Activated CD4-positive, alpha-beta memory T cell treated with anti-CD3 and anti-CD28 coated beads, Interleukin-2, amount 10 ng/mL, durations not matched to agents 7 days and 5 days (primary cell): Measurements from ENCODE around the gene ERFL. TPM values are rescaled to one million over a fixed set of nuclear protein-coding genes. Genes with fewer than 3 reads are reported as not detected.

Experiments
- CTCF ChIA-PET: fragments of 350-600 bp; sonication (Branson Sonifier 250); formaldehyde crosslinking; loops from one replicate; lab custom pipeline; 2021; ENCODE audit warnings: antibody characterized with exemption, inconsistent platforms; lab: Charles Lee
- POLR2A ChIA-PET: fragments of 350-600 bp; sonication (Branson Sonifier 250); formaldehyde crosslinking; loops from one replicate; lab custom pipeline; 2021; ENCODE audit warnings: antibody characterized with exemption; lab: Charles Lee
- DNase-seq: peaks from one replicate; pipeline ENCODE4 v3.0.0-alpha.2; 2020
- H3K27ac Mint-ChIP-seq: one replicate; pipeline ENCODE4 v1.8.0; 2021; ENCODE audit warnings: mild to moderate bottlenecking, mixed read lengths
- H3K27me3 Mint-ChIP-seq: one replicate; pipeline ENCODE4 v1.8.0; 2021; ENCODE audit warnings: mixed read lengths
- H3K36me3 Mint-ChIP-seq: one replicate; pipeline ENCODE4 v1.8.0; 2021; ENCODE audit warnings: low read depth, mixed read lengths
- H3K4me1 Mint-ChIP-seq: one replicate; pipeline ENCODE4 v1.8.0; 2021; ENCODE audit warnings: mixed read lengths
- H3K4me3 Mint-ChIP-seq: one replicate; pipeline ENCODE4 v1.8.0; 2021; ENCODE audit warnings: mild to moderate bottlenecking, mixed read lengths
- H3K9me3 Mint-ChIP-seq: one replicate; pipeline ENCODE4 v1.8.0; 2021; ENCODE audit warnings: mixed read lengths
- total RNA-seq, 2 experiments: library from RNA; stranded (reverse); gene quantifications; one replicate each; pipeline ENCODE4 v1.2.3, GENCODE V29; 2021

Gene ERFL
- total RNA-seq, 2 experiments from 2014 or later, result 1.5 to 1.7 TPM

DNA sequence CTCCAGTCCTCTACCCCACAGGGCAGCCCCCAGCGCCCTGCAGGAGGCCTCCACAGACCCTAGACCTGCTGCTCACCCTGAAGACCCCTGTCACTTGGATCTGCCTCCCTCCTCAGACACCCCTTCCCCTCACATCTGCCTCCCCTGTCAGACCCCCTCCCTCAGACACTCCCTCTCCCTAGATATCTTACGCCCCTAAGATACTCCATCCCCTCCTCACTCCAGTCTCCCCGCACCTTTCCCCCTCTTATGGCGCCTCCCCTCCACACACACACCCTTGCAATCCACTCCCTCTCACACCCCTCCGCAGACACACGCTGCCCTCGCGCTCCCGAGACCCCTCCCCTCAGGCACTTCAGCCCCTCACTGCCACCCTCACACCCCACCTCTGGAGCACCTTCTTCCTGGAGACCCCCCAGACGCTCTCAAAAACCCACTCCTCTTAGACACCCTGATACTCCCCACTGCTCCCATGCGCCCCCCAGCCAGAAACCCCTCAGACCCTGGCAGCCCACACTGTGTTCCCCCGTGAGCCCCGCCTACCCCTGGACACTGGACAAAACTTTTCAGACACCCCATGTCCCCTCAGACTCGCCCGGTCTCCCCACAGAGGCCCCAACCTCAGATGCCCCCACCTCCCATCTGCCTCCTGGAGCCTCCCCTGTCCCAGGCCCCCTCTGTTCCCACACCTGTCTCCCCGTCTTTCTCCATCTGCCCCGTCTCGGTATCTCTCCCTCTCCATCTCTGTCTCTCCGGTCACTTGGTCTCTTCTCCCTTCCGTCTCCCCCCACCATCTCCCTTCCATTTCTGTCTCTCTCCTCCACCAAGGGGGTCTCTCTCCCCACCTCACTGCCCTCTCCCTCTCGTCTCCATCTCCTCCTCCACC lies 14.5 kb downstream of the ERFL start:
- Mint-ChIP-seq H3K36me3 (peaks cover 19% of the 10 kb centered on the region), H3K27me3 (peaks cover 39% of the 10 kb centered on the region), H3K27ac (no peak overlapping the region), H3K9me3 (no peaks in the 10 kb centered on the region), H3K4me1 (peaks cover 13% of the 10 kb centered on the region), H3K4me3 (no peak overlapping the region)
- no peak for DNase-seq
- POLR2A ChIA-PET, result no interaction called here
- CTCF ChIA-PET, result no interaction called here

DNA sequence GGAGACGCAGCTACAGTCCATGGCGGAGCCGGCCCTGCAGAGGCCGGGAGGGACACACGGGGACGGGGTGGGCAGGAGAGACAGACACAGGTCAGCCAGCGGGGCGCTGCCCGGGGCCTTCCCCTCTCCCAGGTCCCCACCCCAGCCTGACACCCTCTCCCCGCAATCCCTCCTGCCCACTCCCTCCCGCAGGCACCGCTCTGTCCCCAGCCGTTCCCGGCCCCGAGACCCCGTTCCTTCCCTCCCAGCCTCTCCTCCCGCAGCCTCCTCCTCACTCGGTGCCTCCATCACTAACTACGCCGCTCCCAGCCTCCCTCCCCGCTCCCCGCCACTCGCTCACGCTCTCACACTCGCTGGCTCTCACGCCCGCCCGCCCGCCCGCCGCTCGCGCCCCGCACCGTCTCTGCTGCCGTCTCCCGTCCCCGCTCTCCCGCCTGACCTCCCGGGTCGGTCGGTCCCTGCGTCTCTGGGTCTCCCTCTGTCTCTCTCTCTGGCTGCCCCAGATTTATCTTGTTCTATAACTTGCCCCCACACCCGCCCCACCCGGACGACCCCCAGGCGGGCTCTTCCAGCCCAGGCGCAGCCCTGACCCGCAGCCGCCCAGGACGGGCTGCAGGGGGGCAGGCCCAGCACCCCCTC lies 15.2 kb downstream of the ERFL start:
- ChIA-PET POLR2A (interaction anchor here (1.9 to 2.4 kb wide), 3 partner anchors 10 to 36 kb away, joined by 4 to 8 read pairs (median 7); partner anchors contain the start of gene CD79A), CTCF (no interaction called here)
- Mint-ChIP-seq H3K27ac (no peak overlapping the region), H3K4me1 (peaks cover 13% of the 10 kb centered on the region), H3K36me3 (peaks cover 21% of the 10 kb centered on the region), H3K4me3 (no peak overlapping the region), H3K27me3 (peaks cover 39% of the 10 kb centered on the region), H3K9me3 (no peaks in the 10 kb centered on the region)
- DNase-seq, result no peak

DNA sequence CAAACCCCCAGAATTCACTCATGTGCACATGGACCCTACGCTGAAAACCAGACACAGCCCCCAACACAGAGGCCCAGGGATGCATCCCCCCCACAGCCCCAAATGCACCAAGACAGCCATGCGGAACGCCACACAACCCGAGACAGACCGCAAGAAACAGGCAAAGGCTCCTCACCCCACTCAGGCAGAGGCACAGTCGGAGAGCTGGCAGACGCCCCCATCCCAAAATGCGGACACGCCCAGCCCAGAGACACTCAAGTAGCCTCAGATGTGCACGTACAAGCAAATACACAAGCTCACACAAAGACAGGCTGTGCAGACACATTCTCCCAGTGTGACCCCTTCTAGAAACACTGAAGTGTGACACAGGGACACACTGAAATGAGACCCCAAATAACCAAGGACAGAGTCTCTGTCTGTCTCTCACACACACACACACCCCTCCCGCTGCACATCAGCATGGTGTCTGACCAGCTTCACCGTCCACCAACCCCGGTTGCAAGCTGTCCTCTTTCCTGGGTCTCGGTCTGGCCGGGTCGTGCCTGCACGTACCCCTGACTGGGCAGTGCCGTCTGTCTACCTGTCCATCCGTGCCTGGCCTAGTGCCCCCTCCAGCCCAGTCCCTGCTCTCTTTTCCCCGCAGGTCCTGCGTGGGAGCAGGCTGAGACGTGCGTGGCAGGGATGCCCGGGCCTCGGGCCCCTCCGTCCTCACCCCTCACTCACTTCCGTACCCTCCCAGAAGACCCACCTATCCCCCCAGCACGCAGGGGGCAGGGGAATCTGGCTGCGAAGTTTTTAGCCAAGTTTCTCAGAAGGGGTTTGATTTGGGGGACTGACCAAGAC lies 16.1 kb downstream of the ERFL start:
- no peak for DNase-seq
- Mint-ChIP-seq H3K4me1 (peaks cover 15% of the 10 kb centered on the region), H3K9me3 (no peaks in the 10 kb centered on the region), H3K27ac (no peak overlapping the region), H3K27me3 (peaks cover 39% of the 10 kb centered on the region), H3K4me3 (no peak overlapping the region), H3K36me3 (peaks cover 24% of the 10 kb centered on the region)
- ChIA-PET POLR2A (interaction anchor here (0.8 to 15.7 kb wide), 11 partner anchors 10 to 52 kb away, joined by 4 to 166 read pairs (median 8); partner anchors contain the start of genes ARHGEF1, CD79A and RPS19), CTCF (interaction anchor here (1.2 kb wide), 1 partner anchor 24 kb away, joined by 3 read pairs; no protein-coding TSS in a partner anchor)

DNA sequence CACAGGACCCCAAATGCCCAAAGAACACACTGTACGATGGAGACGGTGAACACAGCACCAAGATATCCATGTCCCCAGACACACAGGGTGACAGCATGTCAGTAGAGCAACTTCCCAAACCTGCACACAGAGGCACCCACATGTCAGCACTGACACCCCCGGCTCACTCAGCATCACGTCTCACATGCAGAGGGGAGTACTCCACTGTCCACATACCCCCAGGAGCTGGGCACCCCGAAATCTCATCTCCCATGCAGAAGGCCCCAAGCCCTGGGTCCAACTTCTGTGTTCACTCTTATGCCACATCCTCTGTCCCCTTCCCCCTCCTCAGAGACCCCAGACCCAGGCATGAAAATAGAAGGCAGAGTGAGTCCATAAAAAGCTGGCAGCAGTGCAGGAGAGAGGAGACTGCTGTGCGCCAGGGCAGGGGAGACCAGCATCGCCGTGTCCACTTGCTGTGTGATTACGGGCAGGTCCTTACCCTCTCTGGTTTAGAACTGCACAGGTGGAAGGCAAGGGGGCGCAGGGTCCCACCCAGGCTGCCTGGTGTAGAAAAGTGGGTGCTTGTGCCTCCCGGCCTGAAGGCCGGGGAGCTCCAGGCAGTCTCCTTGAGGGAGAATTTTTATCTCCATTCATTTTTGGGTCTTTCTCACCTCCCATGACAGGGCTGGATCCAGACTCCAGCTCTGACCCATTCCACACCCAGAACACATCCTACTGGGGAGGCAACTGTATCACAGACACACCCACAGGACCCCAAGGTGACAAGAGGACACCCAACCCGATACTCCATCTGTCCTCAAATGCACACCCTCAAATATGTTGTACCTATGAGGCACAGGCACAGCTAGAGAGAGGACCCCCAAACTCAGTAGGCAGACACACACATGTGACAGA lies 17.0 kb downstream of the ERFL start:
- Mint-ChIP-seq H3K27me3 (peaks cover 39% of the 10 kb centered on the region), H3K4me3 (no peak overlapping the region), H3K36me3 (peaks cover 30% of the 10 kb centered on the region), H3K4me1 (peaks cover 17% of the 10 kb centered on the region), H3K27ac (peak overlapping the region; percentile 41), H3K9me3 (no peaks in the 10 kb centered on the region)
- no peak for DNase-seq
- CTCF ChIA-PET, result interaction anchor here (1.2 kb wide), 1 partner anchor 23 kb away, joined by 3 read pairs; no protein-coding TSS in a partner anchor
- POLR2A ChIA-PET, result interaction anchor here (0.8 to 15.7 kb wide), 11 partner anchors 9 to 51 kb away, joined by 4 to 166 read pairs (median 8); partner anchors contain the start of genes ARHGEF1, CD79A and RPS19

DNA sequence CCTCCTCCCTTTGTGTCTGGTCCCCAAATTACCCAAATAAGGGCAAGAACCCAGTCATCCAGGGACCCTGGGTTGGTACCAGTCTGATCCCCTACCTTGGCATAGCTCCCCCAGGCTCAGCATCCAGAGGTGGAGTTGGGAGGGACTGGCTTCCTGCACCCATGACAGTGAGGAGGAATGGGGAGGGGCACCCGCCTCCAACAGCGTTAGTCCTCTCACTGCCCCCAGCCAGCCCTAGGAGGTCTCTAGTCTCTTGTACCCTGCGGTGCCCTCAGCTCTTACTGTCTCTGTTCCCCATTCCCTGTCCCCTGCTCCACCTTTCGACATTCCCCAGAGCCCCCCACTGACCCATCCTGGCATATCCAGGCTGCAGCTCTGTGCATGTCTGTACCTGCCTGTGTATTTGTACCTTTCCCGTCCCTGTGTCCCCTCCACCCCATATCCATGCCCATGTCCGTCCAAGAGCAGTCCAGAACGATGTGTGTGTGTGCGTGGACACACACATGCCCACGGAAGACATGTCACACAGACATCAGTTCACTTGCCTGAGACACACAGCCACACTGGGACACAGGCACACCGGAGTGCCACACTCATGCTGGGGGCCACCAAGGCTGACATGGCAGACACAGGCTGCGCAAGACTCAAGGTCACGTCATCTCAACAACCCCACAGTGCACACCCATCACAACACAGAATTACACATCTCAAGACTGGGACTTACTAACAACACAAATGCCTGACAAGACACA lies 17.8 kb downstream of the ERFL start:
- peaks cover 21% of the 10 kb centered on the region for H3K4me1 Mint-ChIP-seq
- no peaks in the 10 kb centered on the region for H3K9me3 Mint-ChIP-seq
- ChIA-PET CTCF (no interaction called here), POLR2A (interaction anchor here (1.8 to 15.7 kb wide), 8 partner anchors 8 to 50 kb away, joined by 6 to 166 read pairs (median 9); partner anchors contain the start of genes ARHGEF1, CD79A and RPS19)
- peaks cover 38% of the 10 kb centered on the region for H3K36me3 Mint-ChIP-seq
- no peak for DNase-seq
- no peak overlapping the region for H3K4me3 Mint-ChIP-seq
- peak overlapping the region; percentile 41 for H3K27ac Mint-ChIP-seq
- peaks cover 39% of the 10 kb centered on the region for H3K27me3 Mint-ChIP-seq

DNA sequence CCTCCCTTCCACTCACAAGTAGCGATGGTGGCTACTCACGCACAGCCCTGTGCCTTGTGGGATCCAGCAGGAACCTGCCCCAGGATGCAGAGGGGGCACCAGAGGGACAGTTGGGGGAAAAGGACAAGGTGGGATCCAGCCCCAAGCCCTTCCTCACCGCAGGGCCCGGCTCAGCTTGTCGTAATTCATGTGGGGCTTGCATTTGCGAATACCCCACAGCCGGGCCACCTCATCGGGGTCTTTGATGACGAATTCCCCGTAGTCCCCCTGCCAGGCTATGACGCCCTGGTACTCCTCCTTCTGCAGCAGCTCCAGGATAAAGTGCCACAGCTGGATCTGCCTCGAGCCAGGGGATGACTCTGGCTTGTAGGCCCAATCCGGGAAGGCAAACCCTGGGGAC lies 18.5 kb downstream of the ERFL start:
- POLR2A ChIA-PET, result interaction anchor here (1.2 to 15.7 kb wide), 3 partner anchors 22 to 37 kb away, joined by 3 to 166 read pairs (median 26); partner anchors contain the start of gene ARHGEF1
- Mint-ChIP-seq H3K4me3 (no peak overlapping the region), H3K27me3 (peaks cover 37% of the 10 kb centered on the region), H3K9me3 (no peaks in the 10 kb centered on the region), H3K27ac (no peak overlapping the region), H3K36me3 (peaks cover 45% of the 10 kb centered on the region), H3K4me1 (peaks cover 23% of the 10 kb centered on the region)
- CTCF ChIA-PET, result no interaction called here
- no peak for DNase-seq

DNA sequence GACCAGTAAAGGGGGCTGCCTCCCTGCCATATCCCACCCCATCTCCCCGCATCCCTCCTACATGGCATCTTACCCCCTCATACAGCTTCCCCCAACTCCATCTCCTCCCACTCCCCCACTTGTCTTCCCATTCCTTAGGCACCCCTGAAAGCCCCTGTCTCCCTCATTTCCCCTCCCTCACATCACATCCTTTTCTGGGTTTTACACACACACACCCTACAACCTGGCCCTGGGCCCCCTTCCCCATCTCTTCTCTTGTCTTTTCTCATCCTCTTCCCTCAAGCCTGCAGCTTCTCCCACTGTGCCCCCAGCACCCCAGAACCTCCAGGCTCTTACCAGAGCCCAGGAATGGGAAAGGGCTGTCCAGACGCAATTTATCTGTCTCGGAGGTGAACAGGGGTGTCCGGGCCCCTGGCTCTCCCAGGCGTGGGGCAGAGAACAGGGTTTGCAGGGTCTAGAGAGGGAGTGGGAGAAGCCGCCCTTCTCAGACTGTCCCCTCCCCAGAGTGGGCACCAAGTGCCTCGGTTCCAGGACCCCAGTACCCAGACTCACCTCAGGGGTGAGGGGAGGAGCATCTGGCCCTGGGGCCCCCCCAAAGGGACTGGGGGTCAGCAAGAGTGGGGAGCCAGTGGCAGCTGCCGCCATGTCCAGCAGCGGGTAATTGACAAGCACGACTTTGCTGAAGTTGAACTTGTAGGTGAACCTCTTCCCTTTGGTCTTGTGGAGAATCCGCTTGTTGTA lies 19.4 kb downstream of the ERFL start:
- Mint-ChIP-seq H3K27ac (no peak overlapping the region), H3K36me3 (peaks cover 53% of the 10 kb centered on the region), H3K4me3 (no peak overlapping the region), H3K9me3 (no peaks in the 10 kb centered on the region), H3K4me1 (peaks cover 24% of the 10 kb centered on the region), H3K27me3 (peaks cover 32% of the 10 kb centered on the region)
- ChIA-PET POLR2A (interaction anchor here (0.9 to 15.7 kb wide), 5 partner anchors 19 to 49 kb away, joined by 3 to 166 read pairs (median 10); partner anchors contain the start of genes ARHGEF1, ERFL and RPS19), CTCF (no interaction called here)
- DNase-seq, result no peak

DNA sequence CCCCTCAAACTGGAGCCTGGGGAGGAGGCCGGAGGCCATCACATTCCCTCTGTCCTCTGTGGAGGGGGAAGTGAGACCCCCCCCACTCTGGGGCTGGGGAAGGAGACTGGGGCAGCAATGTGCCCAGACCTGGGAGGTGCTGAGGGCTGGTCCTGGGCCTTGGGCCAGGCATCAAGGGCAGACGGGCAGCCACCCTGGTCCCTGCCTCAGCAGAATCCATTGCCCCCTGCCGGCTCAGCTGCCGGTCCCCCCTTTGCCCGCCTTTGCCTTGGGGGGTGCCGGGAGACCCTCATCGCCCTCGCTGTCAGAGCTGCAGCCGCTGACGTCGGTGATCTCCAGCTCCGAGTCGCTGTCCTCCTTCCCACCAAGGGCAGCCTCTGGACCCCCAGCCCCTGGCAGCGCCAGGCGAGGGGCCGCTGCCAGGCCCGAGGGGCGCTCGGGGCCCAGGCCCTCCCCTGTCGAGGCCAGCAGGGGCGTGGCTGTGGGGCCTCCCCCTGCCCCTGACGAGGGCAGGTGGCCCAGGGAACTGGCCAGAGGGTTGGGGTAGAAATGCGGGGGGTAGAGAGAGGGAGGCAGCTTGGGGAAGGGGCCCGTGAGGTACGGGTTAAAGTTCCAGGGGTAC lies 20.1 kb downstream of the ERFL start:
- ChIA-PET POLR2A (interaction anchor here (0.9 to 15.7 kb wide), 3 partner anchors 20 to 48 kb away, joined by 3 to 166 read pairs (median 10); partner anchors contain the start of genes ARHGEF1, ERFL and RPS19), CTCF (no interaction called here)
- H3K36me3 Mint-ChIP-seq, result peaks cover 61% of the 10 kb centered on the region
- H3K9me3 Mint-ChIP-seq, result no peaks in the 10 kb centered on the region
- H3K4me1 Mint-ChIP-seq, result peaks cover 27% of the 10 kb centered on the region
- peaks cover 25% of the 10 kb centered on the region for H3K27me3 Mint-ChIP-seq
- H3K27ac Mint-ChIP-seq, result no peak overlapping the region
- no peak overlapping the region for H3K4me3 Mint-ChIP-seq
- DNase-seq, result no peak

DNA sequence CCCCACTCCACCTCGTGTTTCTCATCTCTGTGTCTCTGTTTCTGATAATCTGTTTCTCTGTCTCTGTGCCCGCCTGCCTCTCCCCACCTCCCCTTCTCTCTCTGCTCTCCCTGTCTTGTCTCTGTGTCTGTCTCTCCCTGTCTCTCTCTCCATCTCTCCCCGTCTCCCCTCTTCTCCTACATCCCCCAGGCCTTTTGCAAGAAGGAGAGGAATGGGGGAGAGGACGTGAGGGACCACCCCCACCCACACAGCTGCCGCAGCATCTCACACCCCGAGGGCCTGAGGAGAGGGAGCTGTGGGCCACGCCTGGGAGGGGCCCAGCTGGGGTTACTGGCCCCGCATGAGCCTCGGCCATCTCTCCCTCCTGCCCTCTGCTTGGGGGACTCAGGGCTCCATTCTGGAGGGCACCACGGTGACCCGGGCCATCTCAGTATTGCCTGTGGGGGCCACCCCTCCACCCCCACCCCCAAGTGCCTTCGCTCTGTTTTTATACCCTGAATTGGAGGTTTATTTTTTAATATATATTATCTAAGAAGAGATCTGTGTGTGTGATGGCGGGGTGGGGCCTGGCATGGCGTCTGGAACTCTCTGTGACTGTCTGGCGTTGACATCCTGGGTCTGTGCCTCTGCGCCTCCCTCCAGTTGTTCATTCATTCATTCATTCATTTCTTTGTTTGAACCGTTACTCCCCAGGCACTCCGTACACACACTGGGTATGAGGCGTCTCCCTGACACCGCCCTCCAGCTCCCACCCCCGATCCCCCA lies 21.2 kb downstream of the ERFL start:
- Mint-ChIP-seq H3K9me3 (no peaks in the 10 kb centered on the region), H3K36me3 (peaks cover 69% of the 10 kb centered on the region), H3K27me3 (peaks cover 17% of the 10 kb centered on the region), H3K27ac (no peak overlapping the region), H3K4me3 (no peak overlapping the region), H3K4me1 (peaks cover 25% of the 10 kb centered on the region)
- no peak for DNase-seq
- ChIA-PET POLR2A (interaction anchor here (3.3 to 15.7 kb wide), 2 partner anchors 20 to 47 kb away, joined by 10 to 166 read pairs; partner anchors contain the start of genes ARHGEF1 and RPS19), CTCF (no interaction called here)
